GM12801 (cell line): Measurements from ENCODE around the gene CHD3.

Experiments used
- CTCF ChIP-seq: IDR thresholded peaks from one replicate; pipeline ENCODE4 v1.5.1; 2011; ENCODE audit warnings: control low read depth; ENCODE audit not compliant: insufficient read length; ENCODE audit errors: extremely low read depth

The CHD3 gene

DNA sequence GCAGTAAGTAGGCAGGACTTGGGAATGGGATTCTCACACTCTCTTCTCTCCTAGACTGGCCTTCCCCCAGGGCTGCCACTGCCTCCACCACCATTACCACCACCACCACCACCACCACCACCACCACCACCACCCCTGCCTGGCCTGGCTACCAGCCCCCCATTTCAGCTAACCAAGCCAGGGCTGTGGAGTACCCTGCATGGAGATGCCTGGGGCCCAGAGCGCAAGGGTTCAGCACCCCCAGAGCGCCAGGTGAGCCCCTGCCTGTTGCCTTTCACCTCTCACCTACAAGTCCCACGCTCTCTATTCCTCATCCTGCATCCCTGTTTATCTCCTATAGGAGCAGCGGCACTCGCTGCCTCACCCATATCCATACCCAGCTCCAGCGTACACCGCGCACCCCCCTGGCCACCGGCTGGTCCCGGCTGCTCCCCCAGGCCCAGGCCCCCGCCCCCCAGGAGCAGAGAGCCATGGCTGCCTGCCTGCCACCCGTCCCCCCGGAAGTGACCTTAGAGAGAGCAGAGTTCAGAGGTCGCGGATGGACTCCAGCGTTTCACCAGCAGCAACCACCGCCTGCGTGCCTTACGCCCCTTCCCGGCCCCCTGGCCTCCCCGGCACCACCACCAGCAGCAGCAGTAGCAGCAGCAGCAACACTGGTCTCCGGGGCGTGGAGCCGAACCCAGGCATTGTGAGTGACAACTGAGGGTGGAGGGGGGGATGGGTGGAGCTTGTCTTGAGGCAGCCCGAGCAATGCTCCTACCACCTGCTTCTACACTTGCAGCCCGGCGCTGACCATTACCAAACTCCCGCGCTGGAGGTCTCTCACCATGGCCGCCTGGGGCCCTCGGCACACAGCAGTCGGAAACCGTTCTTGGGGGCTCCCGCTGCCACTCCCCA is 41.6 kb upstream of the CHD3 start:
- no peak for TF ChIP-seq CTCF

GRCh38 chr17:7848131-7848579 is 40.4 kb upstream of the CHD3 start:
- TF ChIP-seq CTCF: no peak

DNA sequence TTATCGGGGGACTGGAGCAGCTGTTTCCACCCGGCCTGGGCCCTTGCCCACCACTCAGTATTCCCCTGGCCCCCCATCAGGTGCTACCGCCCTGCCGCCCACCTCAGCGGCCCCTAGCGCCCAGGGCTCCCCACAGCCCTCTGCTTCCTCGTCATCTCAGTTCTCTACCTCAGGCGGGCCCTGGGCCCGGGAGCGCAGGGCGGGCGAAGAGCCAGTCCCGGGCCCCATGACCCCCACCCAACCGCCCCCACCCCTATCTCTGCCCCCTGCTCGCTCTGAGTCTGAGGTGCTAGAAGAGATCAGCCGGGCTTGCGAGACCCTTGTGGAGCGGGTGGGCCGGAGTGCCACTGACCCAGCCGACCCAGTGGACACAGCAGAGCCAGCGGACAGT is 39.9 kb upstream of the CHD3 start:
- TF ChIP-seq CTCF: no peak

GRCh38 chr17:7849130-7849750 is 39.3 kb upstream of the CHD3 start:
- no peak for TF ChIP-seq CTCF

DNA sequence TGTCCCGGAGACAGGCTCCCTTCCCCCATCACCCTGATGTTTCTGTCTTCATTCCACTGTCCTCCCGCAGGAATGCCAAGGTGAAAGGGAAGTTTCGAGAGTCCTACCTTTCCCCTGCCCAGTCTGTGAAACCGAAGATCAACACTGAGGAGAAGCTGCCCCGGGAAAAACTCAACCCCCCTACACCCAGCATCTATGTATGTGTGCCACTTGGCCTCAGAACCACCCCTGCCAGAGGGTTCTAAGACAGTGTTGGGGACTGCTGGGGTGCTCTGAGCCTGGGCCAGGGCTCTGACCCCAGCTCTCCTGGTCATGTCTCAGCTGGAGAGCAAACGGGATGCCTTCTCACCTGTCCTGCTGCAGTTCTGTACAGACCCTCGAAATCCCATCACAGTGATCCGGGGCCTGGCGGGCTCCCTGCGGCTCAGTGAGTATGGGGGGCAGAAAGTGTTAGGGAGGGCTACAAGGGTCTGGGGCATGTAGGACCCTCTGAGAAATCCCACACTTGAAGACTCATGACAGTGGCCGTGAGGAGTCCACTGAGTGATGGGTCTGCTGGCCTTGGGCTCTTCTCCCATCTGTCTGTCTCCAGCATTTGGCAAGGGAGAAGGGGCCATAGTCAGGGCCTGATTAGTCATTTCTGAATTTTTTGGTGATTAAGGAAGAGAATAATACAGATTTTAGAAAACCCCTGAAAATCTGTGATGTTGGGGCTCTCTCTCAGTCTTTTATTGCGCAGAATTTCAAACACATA is 38.7 kb upstream of the CHD3 start:
- no peak for TF ChIP-seq CTCF

DNA sequence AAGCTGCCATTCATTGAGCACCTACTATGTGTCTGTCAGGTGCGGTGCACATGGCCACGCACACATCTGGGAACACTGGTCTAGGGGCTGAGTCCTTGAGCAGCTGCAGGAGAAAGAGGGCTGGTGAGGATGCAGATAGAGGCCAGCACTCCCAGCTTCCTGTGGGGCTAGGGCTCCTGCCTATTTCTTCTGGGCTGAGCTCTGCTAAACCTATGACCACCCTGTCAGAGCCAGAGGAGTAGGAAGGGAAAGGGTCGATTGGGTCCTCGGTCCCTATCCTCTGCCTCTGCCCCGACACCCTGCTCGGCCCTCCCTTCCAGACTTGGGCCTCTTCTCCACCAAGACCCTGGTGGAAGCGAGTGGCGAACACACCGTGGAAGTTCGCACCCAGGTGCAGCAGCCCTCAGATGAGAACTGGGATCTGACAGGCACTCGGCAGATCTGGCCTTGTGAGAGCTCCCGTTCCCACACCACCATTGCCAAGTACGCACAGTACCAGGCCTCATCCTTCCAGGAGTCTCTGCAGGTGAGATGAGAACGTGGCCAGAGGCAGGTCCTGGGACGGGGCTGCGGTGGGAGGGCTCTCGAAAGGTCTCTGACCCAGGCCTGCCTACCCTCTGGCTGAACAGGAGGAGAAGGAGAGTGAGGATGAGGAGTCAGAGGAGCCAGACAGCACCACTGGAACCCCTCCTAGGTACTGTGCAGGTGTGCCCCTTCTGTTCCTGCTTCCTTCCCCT is 37.7 kb upstream of the CHD3 start:
- no peak for TF ChIP-seq CTCF
